HCT116 (cell line): ENCODE results near the gene PLEKHO1. TPM values are rescaled to one million over a fixed set of nuclear protein-coding genes. Genes with fewer than 3 reads are reported as not detected.

Source experiments
- ATAC-seq: fragments of 200-7000 bp; cut with Tn5 transposase; 2 replicates; pipeline ENCODE4 v1.9.1; 2020; ENCODE audit warnings: mild to moderate bottlenecking, moderate library complexity
- BruUV-seq: library from RNA; stranded (reverse); fragments of 400-500 nt; replicated peaks from 2 replicates; lab custom pipeline; 2021; lab: Mats Ljungman, UMichigan
- CTCF ChIA-PET: fragments of 300-600 bp; sonication (Branson Sonifier 250); formaldehyde crosslinking; loops from one replicate; lab custom pipeline; 2021; ENCODE audit warnings: antibody characterized with exemption; lab: Charles Lee
- POLR2A ChIA-PET: fragments of 300-600, 350-600 bp; sonication (Branson Sonifier 250); formaldehyde crosslinking; loops from one replicate; lab custom pipeline; 2021; ENCODE audit warnings: antibody characterized with exemption; lab: Charles Lee
- RAD21 ChIA-PET, 2 experiments: fragments of 300-600 bp; sonication (Branson Sonifier 250); formaldehyde crosslinking; loops; one replicate each; lab custom pipeline; 2023; ENCODE audit warnings: low total read pairs in 2 of 2; ENCODE audit not compliant: uncharacterized antibody in 2 of 2, unreplicated experiment in 2 of 2, low non-redundant PET in 1 of 2; lab: Charles Lee
- DNase-seq: peaks from one replicate; pipeline ENCODE4 v3.0.0-alpha.2; 2010; ENCODE audit warnings: low read depth, low spot score
- H2AFZ ChIP-seq: fragments of 200-600 bp; shearing (Covaris generic), sonication (generic); 2 replicates; pipeline ENCODE4 v1.6.1; 2017; ENCODE audit warnings: low read depth, mixed run types, mixed read lengths, antibody characterized with exemption, low read length; ENCODE audit not compliant: poor library complexity, severe bottlenecking
- H3K27ac ChIP-seq: 2 replicates; pipeline ENCODE4 v1.5.1; 2012; ENCODE audit warnings: low read depth, low read length
- H3K27me3 ChIP-seq: fragments of 200-600 bp; sonication (generic); 2 replicates; pipeline ENCODE4 v1.6.1; 2016; ENCODE audit warnings: mixed run types, low read length, mixed read lengths; ENCODE audit not compliant: insufficient read depth
- H3K36me3 ChIP-seq, 2 experiments: fragments of 200-500 bp in 1 of 2; fragments of 200-600 bp in 1 of 2; sonication (Bioruptor generic) in 1 of 2; sonication (generic) in 1 of 2; 2 replicates each; pipeline versions ENCODE4 v1.5.1 to v1.6.1; 2014 to 2016; ENCODE audit warnings: low read length in 2 of 2, inconsistent platforms in 1 of 2, mixed read lengths in 1 of 2, mixed run types in 1 of 2; ENCODE audit not compliant: insufficient read depth in 2 of 2, control insufficient read depth in 1 of 2
- H3K4me1 ChIP-seq, 2 experiments: fragments of 200-600 bp in 1 of 2; sonication (generic) in 1 of 2; 2 replicates each; pipeline versions ENCODE4 v1.5.1 to v1.6.1; 2012 to 2017; ENCODE audit warnings: low read length in 2 of 2, inconsistent platforms in 1 of 2, mild to moderate bottlenecking in 1 of 2, mixed read lengths in 1 of 2, mixed run types in 1 of 2, moderate library complexity in 1 of 2; ENCODE audit not compliant: insufficient read depth in 2 of 2, control insufficient read depth in 1 of 2
- H3K4me2 ChIP-seq: fragments of 200-600 bp; sonication (generic); 2 replicates; pipeline ENCODE4 v1.6.1; 2017; ENCODE audit warnings: mixed run types, low read length, mixed read lengths
- H3K4me3 ChIP-seq, 2 experiments: fragments of 200-600 bp in 1 of 2; sonication (generic) in 1 of 2; replicated peaks in 1 of 2; 2 replicates each; pipeline ENCODE4 v1.5.1; 2011 to 2016; ENCODE audit warnings: low read length in 2 of 2, control low read depth in 1 of 2, low read depth in 1 of 2, mild to moderate bottlenecking in 1 of 2, mixed read lengths in 1 of 2, mixed run types in 1 of 2
- H3K79me2 ChIP-seq: fragments of 200-600 bp; sonication (generic); 2 replicates; pipeline ENCODE4 v1.6.1; 2017; ENCODE audit warnings: mild to moderate bottlenecking, mixed run types, low read length, moderate library complexity, mixed read lengths; ENCODE audit not compliant: insufficient read depth
- H3K9ac ChIP-seq: fragments of 200-600 bp; sonication (generic); 2 replicates; pipeline ENCODE4 v1.6.1; 2016; ENCODE audit warnings: low read length, mixed read lengths
- H3K9me2 ChIP-seq: fragments of 200-600 bp; sonication (generic), shearing (Covaris generic); 2 replicates; pipeline ENCODE4 v1.6.1; 2017; ENCODE audit warnings: mixed run types, mild to moderate bottlenecking, moderate library complexity; ENCODE audit not compliant: insufficient read depth
- H3K9me3 ChIP-seq, 2 experiments: fragments of 200-500 bp in 1 of 2; fragments of 200-600 bp in 1 of 2; sonication (Bioruptor generic) in 1 of 2; sonication (generic) in 1 of 2; 2 replicates each; pipeline ENCODE4 v1.6.1; 2014 to 2017; ENCODE audit warnings: low read length in 2 of 2, mixed read lengths in 2 of 2, inconsistent platforms in 1 of 2, low read depth in 1 of 2, mild to moderate bottlenecking in 1 of 2, mixed run types in 1 of 2, moderate library complexity in 1 of 2; ENCODE audit not compliant: control insufficient read depth in 1 of 2, insufficient read depth in 1 of 2
- H4K20me1 ChIP-seq: fragments of 200-600 bp; sonication (generic), shearing (Covaris generic); 2 replicates; pipeline ENCODE4 v1.6.1; 2017; ENCODE audit warnings: mixed run types, mild to moderate bottlenecking, moderate library complexity; ENCODE audit not compliant: insufficient read depth
- ATF3 ChIP-seq: IDR thresholded peaks from 2 replicates; pipeline ENCODE4 v1.6.1; 2012
- CBX3 ChIP-seq: IDR thresholded peaks from 2 replicates; pipeline ENCODE4 v1.6.1; 2012; ENCODE audit warnings: low read depth
- CEBPB ChIP-seq: IDR thresholded peaks from 2 replicates; pipeline ENCODE4 v1.6.1; 2012; ENCODE audit warnings: low read depth
- CTCF ChIP-seq, 3 experiments: fragments of 200-600 bp in 1 of 3; sonication (generic) in 1 of 3; IDR thresholded peaks in 2 of 3; conservative IDR thresholded peaks in 1 of 3; 2 replicates each; pipeline ENCODE4 v1.5.1; 2012 to 2017; ENCODE audit warnings: low read depth in 2 of 3, low read length in 2 of 3, antibody characterized with exemption in 1 of 3, borderline replicate concordance in 1 of 3, control low read depth in 1 of 3, mild to moderate bottlenecking in 1 of 3, mixed read lengths in 1 of 3, mixed run types in 1 of 3, moderate library complexity in 1 of 3; ENCODE audit not compliant: insufficient read depth in 1 of 3
- EGR1 ChIP-seq: IDR thresholded peaks from 2 replicates; pipeline ENCODE4 v1.6.1; 2012; ENCODE audit warnings: low read depth
- ELF1 ChIP-seq: IDR thresholded peaks from 2 replicates; pipeline ENCODE4 v1.6.1; 2012; ENCODE audit warnings: low read depth, borderline replicate concordance
- EZH2phosphoT487 ChIP-seq: fragments of 200-600 bp; IDR thresholded peaks from 2 replicates; pipeline ENCODE4 v1.6.1; 2018; ENCODE audit warnings: antibody characterized with exemption, borderline replicate concordance
- JUND ChIP-seq: IDR thresholded peaks from 2 replicates; pipeline ENCODE4 v1.6.1; 2012
- POLR2A ChIP-seq: IDR thresholded peaks from 2 replicates; pipeline ENCODE4 v1.7.0; 2011; ENCODE audit warnings: borderline replicate concordance; ENCODE audit not compliant: insufficient read depth, insufficient read length; ENCODE audit errors: extremely low read depth
- POLR2AphosphoS5 ChIP-seq: IDR thresholded peaks from 2 replicates; pipeline ENCODE4 v1.6.1; 2011; ENCODE audit warnings: mild to moderate bottlenecking, low read depth, low read length, moderate library complexity
- RAD21 ChIP-seq: IDR thresholded peaks from 2 replicates; pipeline ENCODE4 v1.6.1; 2012; ENCODE audit warnings: low read depth, mild to moderate bottlenecking
- REST ChIP-seq: IDR thresholded peaks from 2 replicates; pipeline ENCODE4 v1.6.1; 2012; ENCODE audit warnings: low read depth
- SIN3A ChIP-seq: IDR thresholded peaks from 2 replicates; pipeline ENCODE4 v1.6.1; 2012; ENCODE audit warnings: low read depth
- SP1 ChIP-seq: IDR thresholded peaks from 2 replicates; pipeline ENCODE4 v1.6.1; 2012; ENCODE audit warnings: low read depth
- TCF7L2 ChIP-seq: IDR thresholded peaks from 2 replicates; pipeline ENCODE4 v1.7.0; 2011; ENCODE audit warnings: borderline replicate concordance, inconsistent platforms; ENCODE audit not compliant: insufficient read depth, insufficient read length; ENCODE audit errors: extremely low read depth
- YY1 ChIP-seq: IDR thresholded peaks from 2 replicates; pipeline ENCODE4 v1.6.1; 2011; ENCODE audit warnings: low read length, low read depth, moderate library complexity, mild to moderate bottlenecking; ENCODE audit not compliant: insufficient replicate concordance; ENCODE audit errors: extremely low read depth
- ZFX ChIP-seq: fragments of 450-650 bp; IDR thresholded peaks from 2 replicates; pipeline ENCODE4 v1.6.1; 2017
- ZNF274 ChIP-seq: fragments of 200-500 bp; sonication (Bioruptor generic); IDR thresholded peaks from 2 replicates; pipeline ENCODE4 v1.6.1; 2014; ENCODE audit warnings: mild to moderate bottlenecking, low read depth, low read length, inconsistent platforms
- intact Hi-C: fragments of 100-400 bp; cut with micrococcal nuclease; formaldehyde crosslinking; loops from 2 replicates; pipeline ENCODE4 v1.10.0; 2022
- total RNA-seq: library from RNA; stranded (reverse); gene quantifications from one replicate; pipeline ENCODE4 v1.2.1, GENCODE V29; 2021; ENCODE audit not compliant: unreplicated experiment

Gene PLEKHO1
- total RNA-seq, 1 experiment from 2014 or later, result 6.9 TPM

- TF ChIP-seq POLR2AphosphoS5, result no peak
- TF ChIP-seq YY1, result no peak
- no peak for TF ChIP-seq ATF3
- TF ChIP-seq ZFX, result no peak
- TF ChIP-seq SIN3A, result no peak
- TF ChIP-seq REST, result no peak
- no peak for TF ChIP-seq JUND
- TF ChIP-seq EZH2phosphoT487, result no peak
These were observed 28.8 kb downstream of the PLEKHO1 start (continued) for GRCh38 chr1:150178548-150178947.

- Histone ChIP-seq H3K27ac (no peak overlapping the region), H3K9me2 (no peaks in the 10 kb centered on the region), H3K4me1 (no peaks in the 10 kb centered on the region)
- CTCF ChIA-PET, result no interaction called here
- RAD21 ChIA-PET, result no interaction called here
- TF ChIP-seq CTCF (IDR thresholded peaks at IDR 0.05 in 2 of 3, conservative IDR thresholded peaks at IDR 0.05 in 1 of 3; ENCODE audit: borderline replicate concordance in 1 of 3, insufficient read depth in 1 of 3, low read depth in 2 of 3, low read length in 2 of 3), result no peak
- TF ChIP-seq SP1, result no peak
- no peak for TF ChIP-seq ATF3
- no peak for TF ChIP-seq POLR2A
- no peak for TF ChIP-seq TCF7L2
- TF ChIP-seq SIN3A, result no peak
- TF ChIP-seq EGR1, result no peak
- no peak for TF ChIP-seq CEBPB
- no peak for TF ChIP-seq ZNF274
- TF ChIP-seq CBX3, result no peak
- TF ChIP-seq RAD21, result no peak
- no peak for TF ChIP-seq ELF1
- TF ChIP-seq POLR2AphosphoS5, result no peak
- TF ChIP-seq, all 23 proteins: peak for 0
- H4K20me1 ChIP-seq, result no peaks in the 10 kb centered on the region
- no peak overlapping the region for H3K4me3 ChIP-seq
- no peak overlapping the region for H3K4me2 ChIP-seq
- ATAC-seq (no peak), DNase-seq (no peak)
- no peaks in the 10 kb centered on the region for H3K27me3 ChIP-seq
- no peak overlapping the region for H3K9ac ChIP-seq
- H3K79me2 ChIP-seq, result no peaks in the 10 kb centered on the region
- H3K9me3 ChIP-seq, result no peaks in the 10 kb centered on the region
- intact Hi-C loops, result no loop called here
- POLR2A ChIA-PET, result no interaction called here
- BruUV-seq, result no TSS peak
- H3K36me3 ChIP-seq, result no peaks in the 10 kb centered on the region
- H2AFZ ChIP-seq, result no peak overlapping the region
These were observed 30.2 kb downstream of the PLEKHO1 start for GRCh38 chr1:150179867-150180266.
